Pancreas (tissue), 10 donors: ENCODE results near the gene CHST11. TPM values are rescaled to one million over a fixed set of nuclear protein-coding genes. Genes with fewer than 3 reads are reported as not detected.

ENCODE experiments used
- ATAC-seq, 4 donors: fragments of 200-7000 bp; cut with Tn5 transposase; one replicate each; pipeline versions ENCODE4 v1.8.0 to v1.9.1; 2020; ENCODE audit warnings: mild to moderate bottlenecking in 4 of 4, moderate library complexity in 4 of 4
- DNase-seq, 6 donors: peaks; one replicate each; pipeline ENCODE4 v3.0.0-alpha.2; 2020
- FAIRE-seq: peaks from 2 replicates; lab custom pipeline; 2012; peaks lifted over from hg19 to GRCh38; lab: Jason Lieb, UNC
- H3K27ac ChIP-seq, 4 donors: fragments of 200-600 bp; sonication (generic); 1 replicate in 3 of 4; 2 replicates in 1 of 4; pipeline versions ENCODE4 v1.5.0 to v1.8.0; 2020
- H3K27me3 ChIP-seq, 4 donors: fragments of 200-600 bp; one replicate each; pipeline ENCODE4 v1.8.0; 2021
- H3K36me3 ChIP-seq, 3 donors: fragments of 200-600 bp; sonication (generic) in 1 of 3; one replicate each; pipeline versions ENCODE4 v1.5.0 to v1.8.0; 2020 to 2021
- H3K4me1 ChIP-seq, 3 donors: fragments of 200-600 bp; one replicate each; pipeline ENCODE4 v1.8.0; 2021
- H3K4me3 ChIP-seq, 4 donors: fragments of 200-600 bp; sonication (generic) in 2 of 4; one replicate each; pipeline versions ENCODE4 v1.5.0 to v1.8.0; 2020 to 2021
- H3K9me3 ChIP-seq, 4 donors: fragments of 200-600 bp; one replicate each; pipeline ENCODE4 v1.8.0; 2021
- WGBS, 2 donors: extraction: QIAGEN DNeasy Blood & Tissue Kit; methylation state at CpG; one replicate each; pipeline ENCODE4 v1.1.7; 2013; 5-methylcytosine and 5-hydroxymethylcytosine counted together
- intact Hi-C, 3 donors: fragments of 100-400 bp; cut with DNase I; formaldehyde crosslinking; loops; one replicate each; pipeline versions ENCODE4 v1.11.1 to v1.14.2; 2022
- polyA plus RNA-seq, 2 donors: library from polyadenylated mRNA; stranded (reverse); fragments of 200-250 nt; gene quantifications; one replicate each; pipeline ENCODE4 v1.2.3, GENCODE V29; 2013
- total RNA-seq, 6 donors: library from RNA; stranded (reverse); fragmentation: NEBNext Ultra II Directional in 4 of 6; extraction: Animal tissue kit (Norgen Biotek cat#: 25700) in 4 of 6; gene quantifications; one replicate each; pipeline versions ENCODE4 v1.2.1 to v1.2.4, GENCODE V29; 2021 to 2023
- TF ChIP-seq, protein P1 (sequence below), 4 donors: fragments of 200-600 bp; sonication (generic) in 3 of 4; IDR thresholded peaks; one replicate each; pipeline versions ENCODE4 v1.5.0 to v1.8.0; 2021; ENCODE audit warnings: antibody characterized with exemption in 4 of 4
- donor health status: healthy with polysubstance abuse.
- donor health status: DM: no; HTN: no; CAD: no; lungs with moderate emphysema.
- donor health status: DM: no; HTN: no; CAD: no.
- donor health status: control.
- donor health status: control.
- donor health status: Bipolar disorder and iron deficiency.
- donor health status: DM: yes; HTN: yes; CAD: no.
- donor health status: DM: no; HTN: no; CAD: no.
- donor health status: DM: no; HTN: no; CAD: no.
- donor health status: DM: yes; HTN: yes; CAD: no.

CHST11 gene
- total and polyA plus RNA-seq, 8 donors, result 1.1 to 14.8 (median 7.8) TPM

DNA sequence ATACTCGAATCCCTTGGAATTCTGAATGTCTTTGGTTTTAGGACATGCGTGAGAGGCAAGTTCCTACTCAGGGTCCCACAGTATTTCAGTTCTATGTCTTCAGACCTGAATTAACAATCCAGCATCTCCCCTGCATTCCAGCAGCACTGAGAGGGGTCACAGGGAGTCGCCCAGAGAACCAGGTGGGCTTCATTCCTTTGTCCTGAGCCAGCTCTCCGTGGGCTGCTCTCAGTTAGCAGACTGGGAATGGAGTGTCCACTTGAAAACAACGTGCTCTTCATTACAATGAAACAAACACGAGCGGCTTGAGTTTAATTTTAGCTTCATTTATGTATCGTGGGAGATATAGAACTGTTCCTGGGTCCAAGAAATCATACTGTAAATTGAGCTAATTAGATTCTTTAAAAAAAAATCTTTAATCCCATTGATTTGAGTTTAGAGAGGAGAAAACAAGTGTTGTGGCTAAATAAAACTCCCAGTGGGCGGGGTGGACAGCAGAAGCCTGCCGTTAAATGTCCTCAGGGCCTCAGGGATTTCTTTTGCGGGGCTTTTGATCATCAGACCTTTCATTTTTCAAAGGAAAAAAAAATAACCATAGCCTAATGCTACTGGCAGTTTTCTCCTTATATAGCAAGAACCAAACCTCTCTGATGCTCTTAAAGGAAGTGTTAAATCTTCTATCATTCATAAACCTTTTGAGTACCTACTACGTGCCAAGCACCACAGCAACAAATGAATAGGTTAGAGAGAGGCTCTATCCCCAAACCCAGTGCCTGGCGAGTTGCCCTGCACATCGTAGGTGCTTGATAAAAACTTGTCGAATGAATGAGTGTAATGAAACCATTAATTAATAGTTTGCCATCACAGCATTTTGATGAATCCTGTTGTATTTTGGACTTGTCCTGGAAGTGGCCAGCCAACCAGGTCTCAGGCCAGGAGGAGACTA, 140.4 kb downstream of the CHST11 start:
- no peak overlapping the region for H3K4me3 ChIP-seq
- WGBS, 2 donors, result 73 to 80% methylated on average over 15 of the region's 15 CpGs
- H3K27me3 ChIP-seq, result no peaks in the 10 kb centered on the region
- DNase-seq (no peak), ATAC-seq (no peak), FAIRE-seq (no peak)
- intact Hi-C loops, result no loop called here
- peaks cover 11 to 14% (median 11%) of the 10 kb centered on the region in 3 donors for H3K4me1 ChIP-seq
- no peaks in the 10 kb centered on the region for H3K9me3 ChIP-seq
- no peak overlapping the region for H3K27ac ChIP-seq
- TF ChIP-seq, protein P1, sequence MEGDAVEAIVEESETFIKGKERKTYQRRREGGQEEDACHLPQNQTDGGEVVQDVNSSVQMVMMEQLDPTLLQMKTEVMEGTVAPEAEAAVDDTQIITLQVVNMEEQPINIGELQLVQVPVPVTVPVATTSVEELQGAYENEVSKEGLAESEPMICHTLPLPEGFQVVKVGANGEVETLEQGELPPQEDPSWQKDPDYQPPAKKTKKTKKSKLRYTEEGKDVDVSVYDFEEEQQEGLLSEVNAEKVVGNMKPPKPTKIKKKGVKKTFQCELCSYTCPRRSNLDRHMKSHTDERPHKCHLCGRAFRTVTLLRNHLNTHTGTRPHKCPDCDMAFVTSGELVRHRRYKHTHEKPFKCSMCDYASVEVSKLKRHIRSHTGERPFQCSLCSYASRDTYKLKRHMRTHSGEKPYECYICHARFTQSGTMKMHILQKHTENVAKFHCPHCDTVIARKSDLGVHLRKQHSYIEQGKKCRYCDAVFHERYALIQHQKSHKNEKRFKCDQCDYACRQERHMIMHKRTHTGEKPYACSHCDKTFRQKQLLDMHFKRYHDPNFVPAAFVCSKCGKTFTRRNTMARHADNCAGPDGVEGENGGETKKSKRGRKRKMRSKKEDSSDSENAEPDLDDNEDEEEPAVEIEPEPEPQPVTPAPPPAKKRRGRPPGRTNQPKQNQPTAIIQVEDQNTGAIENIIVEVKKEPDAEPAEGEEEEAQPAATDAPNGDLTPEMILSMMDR (IDR thresholded peaks at IDR 0.05), result no peak
- H3K36me3 ChIP-seq, result no peaks in the 10 kb centered on the region

- peak; percentile 61 to 86 (median 80) for ATAC-seq
- Histone ChIP-seq H3K4me1 (peaks cover 11 to 14% (median 11%) of the 10 kb centered on the region in 3 donors), H3K27ac (peak overlapping the region in 1 of 4 donors; percentile 53), H3K9me3 (no peaks in the 10 kb centered on the region), H3K4me3 (no peak overlapping the region), H3K27me3 (no peaks in the 10 kb centered on the region), H3K36me3 (no peaks in the 10 kb centered on the region)
- WGBS, 2 donors, result 34 to 36% methylated on average over 15 of the region's 15 CpGs
- intact Hi-C loops, result no loop called here
- no peak for FAIRE-seq
- TF ChIP-seq, protein P1 (IDR thresholded peaks at IDR 0.05), result no peak
- peak in 5 of 6 donors; percentile 52 to 79 (median 78) for DNase-seq
Measured at GRCh38 chr12:104598342-104599271, 141.9 kb downstream of the CHST11 start.

GRCh38 chr12:104599272-104600035, 142.7 kb downstream of the CHST11 start:
- Histone ChIP-seq H3K36me3 (no peaks in the 10 kb centered on the region), H3K4me3 (no peak overlapping the region), H3K27me3 (no peaks in the 10 kb centered on the region), H3K27ac (peak overlapping the region in 1 of 4 donors; percentile 53), H3K4me1 (peaks cover 11 to 14% (median 11%) of the 10 kb centered on the region in 3 donors), H3K9me3 (no peaks in the 10 kb centered on the region)
- TF ChIP-seq, protein P1 (IDR thresholded peaks at IDR 0.05), result no peak
- DNase-seq, result peak in 1 of 6 donors; percentile 16
- ATAC-seq, result peak in 1 of 4 donors; percentile 36
- FAIRE-seq, result no peak
- 75 to 82% methylated on average over 16 of the region's 16 CpGs for WGBS, 2 donors
- intact Hi-C loops, result no loop called here

- no peak overlapping the region for H3K27ac ChIP-seq
- DNase-seq (no peak), FAIRE-seq (no peak), ATAC-seq (no peak)
- intact Hi-C loops, result no loop called here
- peaks cover 11 to 14% (median 11%) of the 10 kb centered on the region in 3 donors for H3K4me1 ChIP-seq
- no peaks in the 10 kb centered on the region for H3K36me3 ChIP-seq
- H3K4me3 ChIP-seq, result no peak overlapping the region
- TF ChIP-seq, protein P1 (IDR thresholded peaks at IDR 0.05), result no peak
- H3K27me3 ChIP-seq, result no peaks in the 10 kb centered on the region
- 75 to 90% methylated on average over 4 of the region's 4 CpGs for WGBS, 2 donors
- no peaks in the 10 kb centered on the region for H3K9me3 ChIP-seq
Measured at GRCh38 chr12:104600036-104600712, 143.4 kb downstream of the CHST11 start.
